ENCODE results near the gene HOXA2. TPM values are rescaled to one million over a fixed set of nuclear protein-coding genes. Genes with fewer than 3 reads are reported as not detected.

Gene HOXA2
- total RNA-seq, 1 experiment from 2014 or later: not detected

DNA sequence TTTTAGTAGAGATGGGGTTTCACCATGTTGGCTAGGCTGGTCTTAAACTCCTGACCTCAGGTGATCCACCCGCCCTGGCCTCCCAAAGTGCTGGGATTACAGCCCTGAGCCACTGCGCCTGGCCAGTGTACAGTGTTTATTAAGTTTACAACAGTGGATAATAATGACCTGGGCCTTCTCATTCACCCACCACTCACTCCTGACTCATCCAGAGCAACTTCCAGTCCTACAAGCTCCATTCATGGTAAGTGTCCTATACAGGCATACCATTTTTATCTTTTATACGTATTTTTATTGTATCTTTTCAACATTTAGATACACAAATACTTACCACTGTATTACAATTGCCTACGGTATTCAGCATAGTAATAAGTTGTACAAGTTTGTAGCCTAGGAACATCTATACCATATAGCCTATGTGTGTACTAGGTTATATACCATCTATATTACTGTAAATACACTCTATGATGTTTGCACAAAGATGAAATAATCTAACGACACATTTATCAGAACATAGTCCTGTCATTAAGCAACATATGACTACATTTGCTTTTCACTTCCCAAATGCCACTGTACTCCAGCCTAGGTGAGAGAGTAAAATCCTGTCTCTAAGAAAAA, 23.8 kb downstream of the HOXA2 start:
- no peak for DNase-seq (ENCODE audit: low spot score)

DNA sequence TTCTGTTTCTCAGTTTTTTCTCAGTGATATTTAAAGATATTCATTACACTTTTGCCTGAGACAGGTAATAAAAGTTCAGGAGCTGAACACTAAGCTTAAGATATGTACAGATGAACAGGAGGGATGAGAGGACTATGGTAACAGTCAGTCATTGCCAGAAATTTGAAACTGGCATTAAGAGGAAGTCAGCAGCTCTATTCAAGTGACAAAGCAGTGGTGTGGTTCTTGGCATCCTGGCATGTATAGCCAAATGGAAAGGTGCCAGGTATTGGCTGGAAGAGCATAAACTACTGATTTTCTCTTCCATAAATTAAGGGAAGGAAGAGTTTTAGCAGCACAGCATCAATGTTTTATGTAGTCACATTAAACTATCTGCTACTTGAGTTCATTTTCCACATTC, 29.4 kb downstream of the HOXA2 start:
- DNase-seq (ENCODE audit: low spot score): peak; percentile 35

DNA sequence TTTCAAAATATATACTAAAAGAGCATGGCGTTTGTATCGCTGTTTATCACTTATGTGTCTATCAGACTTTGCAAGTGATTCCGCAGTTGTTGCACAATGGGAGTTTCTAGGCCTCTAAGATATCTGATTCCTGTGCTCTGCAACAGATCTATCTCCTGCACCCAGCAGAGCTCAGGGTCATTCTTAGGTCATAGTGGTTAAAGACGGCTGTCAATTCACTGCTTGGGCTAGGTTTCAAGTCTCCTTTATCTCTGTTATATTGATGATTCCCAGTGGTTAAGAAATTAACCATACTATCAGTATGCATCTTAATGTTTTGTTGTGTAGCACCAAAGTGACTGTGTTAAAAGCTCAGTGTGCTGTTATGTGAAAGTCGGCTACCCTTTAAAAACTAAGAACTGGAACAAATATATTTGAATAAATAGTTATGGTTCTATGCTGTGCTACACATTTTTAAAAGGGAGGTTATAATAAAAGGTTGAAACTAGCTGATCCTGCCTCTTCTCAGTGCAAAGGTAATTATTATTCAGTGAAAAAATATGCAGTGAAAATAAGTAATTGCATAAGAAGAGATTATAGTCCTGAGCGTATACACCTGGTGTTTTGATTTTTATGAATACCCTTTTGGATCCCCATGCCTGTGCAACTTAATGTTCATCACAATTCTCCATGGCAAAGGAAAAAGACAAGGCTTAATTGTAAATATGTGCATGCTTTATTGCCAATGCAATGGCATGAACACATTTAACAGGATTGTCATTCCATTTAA, 30.7 kb downstream of the HOXA2 start:
- no peak for DNase-seq (ENCODE audit: low spot score)

DNA sequence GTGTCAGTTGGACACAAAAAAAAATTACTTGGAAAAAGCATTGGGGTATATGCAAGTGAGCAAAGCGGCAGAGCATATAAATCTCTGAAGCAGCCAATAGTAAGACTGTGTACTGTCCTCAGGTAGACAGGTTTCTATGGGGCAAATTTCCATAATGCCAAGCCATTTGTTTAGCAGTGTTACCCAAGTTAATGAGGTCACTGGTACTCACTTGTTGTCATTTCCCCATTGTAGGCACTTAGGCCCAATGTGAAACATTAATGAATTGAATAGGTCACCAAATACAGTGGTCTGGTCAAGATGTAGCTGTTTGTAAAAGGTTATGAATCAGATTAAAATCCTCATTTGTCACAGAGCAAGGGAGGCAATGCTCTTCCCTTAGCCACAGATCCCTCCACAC, 34.2 kb downstream of the HOXA2 start:
- no peak for DNase-seq (ENCODE audit: low spot score)

DNA sequence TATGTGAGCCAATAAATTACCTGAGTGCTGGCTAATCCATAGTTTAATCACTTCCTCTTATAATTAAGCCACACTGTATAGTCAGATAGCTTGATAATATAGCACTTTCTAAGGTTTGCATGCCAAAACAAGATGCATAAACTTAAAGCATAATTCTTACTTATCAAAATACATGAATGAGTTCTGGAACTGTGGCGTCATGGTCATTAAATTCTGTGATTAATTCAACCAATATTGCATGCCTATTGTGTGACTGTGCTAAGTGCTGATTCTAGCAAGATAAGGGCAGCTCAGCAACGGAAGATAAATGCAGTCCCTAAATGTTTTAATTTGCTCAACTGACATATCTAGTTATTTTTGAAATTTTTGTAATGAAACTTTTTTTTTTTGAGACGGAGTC, 36.3 kb downstream of the HOXA2 start:
- DNase-seq (ENCODE audit: low spot score): peak; percentile 92

DNA sequence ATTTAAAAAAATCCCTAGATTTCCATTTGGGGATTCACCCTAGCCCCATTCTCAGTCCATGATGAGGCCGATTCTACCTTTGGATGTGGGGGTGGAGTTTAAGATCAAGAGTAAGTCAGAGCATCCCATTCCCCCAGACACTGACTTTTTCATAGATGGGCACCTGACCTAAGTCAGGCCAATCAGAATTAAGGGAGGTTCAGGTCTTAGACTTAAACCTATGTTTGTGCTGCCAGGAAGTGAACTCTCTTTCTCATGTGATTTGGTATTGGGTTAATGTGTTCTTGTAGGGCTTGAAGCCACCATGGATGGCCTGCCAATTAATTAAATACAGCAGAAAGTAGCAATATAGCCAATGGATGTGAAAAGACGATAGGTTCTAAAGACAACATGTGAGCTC, 36.8 kb downstream of the HOXA2 start:
- DNase-seq (ENCODE audit: low spot score): no peak

DNA sequence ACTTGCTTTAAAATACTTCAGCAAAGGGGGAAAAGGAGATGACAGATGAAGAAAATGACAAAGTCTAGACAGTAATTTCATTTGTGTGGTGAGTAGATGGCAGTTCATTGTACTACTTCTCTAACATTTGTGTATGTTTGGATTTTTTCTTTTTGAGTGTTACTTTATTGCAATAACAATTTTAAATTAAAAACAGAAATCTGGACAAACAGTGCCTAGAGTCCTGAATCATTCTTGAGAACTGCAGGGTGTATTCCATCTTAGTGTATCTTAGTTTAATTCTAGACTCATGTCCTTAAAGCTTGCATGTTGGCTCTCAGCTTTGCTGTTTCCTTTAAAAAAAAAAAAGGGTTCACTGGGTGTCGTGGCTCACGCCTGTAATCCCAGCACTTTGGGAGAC, 37.8 kb downstream of the HOXA2 start:
- DNase-seq (ENCODE audit: low spot score): no peak

DNA sequence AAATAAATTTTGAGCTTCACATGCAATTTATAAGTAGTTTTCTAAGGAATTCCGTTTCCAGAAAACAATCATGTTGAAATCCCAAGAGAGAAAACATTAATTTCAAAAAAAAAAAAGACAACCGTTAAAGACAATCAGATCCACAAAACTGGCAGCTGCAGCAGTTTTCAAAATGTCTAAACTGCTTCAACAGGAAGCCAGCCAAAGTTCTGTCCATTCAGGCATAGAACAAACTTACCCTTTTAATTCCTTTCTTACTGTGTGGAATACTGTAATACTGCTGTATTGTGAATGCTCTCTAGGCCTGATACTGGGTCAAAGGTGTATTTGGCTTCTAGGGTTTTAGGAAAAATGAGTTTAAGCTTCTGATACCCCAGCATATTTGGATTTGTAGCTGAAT, 38.3 kb downstream of the HOXA2 start:
- DNase-seq (ENCODE audit: low spot score): no peak

DNA sequence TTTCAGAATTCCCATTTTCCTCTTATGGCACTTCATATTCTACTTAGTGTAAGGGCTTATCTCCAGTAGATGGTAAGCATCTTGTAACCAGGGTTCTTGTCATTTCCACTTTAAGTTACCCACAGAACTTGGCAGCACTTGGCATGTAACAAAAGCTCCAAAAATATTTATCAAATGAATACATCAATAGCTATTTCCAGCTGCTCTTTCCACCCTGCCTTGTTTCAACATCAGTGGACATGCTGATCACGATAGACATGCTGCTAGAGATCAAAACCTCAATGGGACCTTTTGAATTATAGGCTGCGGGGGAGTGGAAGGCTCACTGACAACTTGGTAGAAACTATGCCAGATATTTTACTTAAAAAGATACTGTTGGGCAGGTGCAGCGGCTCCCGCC, 39.5 kb downstream of the HOXA2 start:
- no peak for DNase-seq (ENCODE audit: low spot score)

DNA sequence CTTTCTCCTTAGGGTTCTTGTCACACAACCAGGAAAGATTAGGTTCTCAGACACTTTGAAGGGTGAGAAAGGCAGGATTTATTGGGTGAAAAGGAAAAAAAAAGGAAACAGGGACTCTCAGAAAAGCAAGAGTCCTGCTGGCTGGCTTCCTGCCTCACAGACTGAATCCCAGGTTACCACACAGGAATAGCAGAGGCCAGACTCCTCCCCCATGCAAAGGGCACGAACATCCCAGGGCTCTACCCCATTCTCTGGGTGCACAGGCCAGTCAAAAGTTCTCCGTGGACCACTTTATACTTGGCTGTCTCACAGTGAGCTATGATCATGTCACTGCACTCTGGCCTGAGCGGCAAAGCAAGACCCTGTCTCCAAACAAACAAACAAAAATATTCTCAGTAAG, 49.3 kb downstream of the HOXA2 start:
- no peak for DNase-seq (ENCODE audit: low spot score)

DNA sequence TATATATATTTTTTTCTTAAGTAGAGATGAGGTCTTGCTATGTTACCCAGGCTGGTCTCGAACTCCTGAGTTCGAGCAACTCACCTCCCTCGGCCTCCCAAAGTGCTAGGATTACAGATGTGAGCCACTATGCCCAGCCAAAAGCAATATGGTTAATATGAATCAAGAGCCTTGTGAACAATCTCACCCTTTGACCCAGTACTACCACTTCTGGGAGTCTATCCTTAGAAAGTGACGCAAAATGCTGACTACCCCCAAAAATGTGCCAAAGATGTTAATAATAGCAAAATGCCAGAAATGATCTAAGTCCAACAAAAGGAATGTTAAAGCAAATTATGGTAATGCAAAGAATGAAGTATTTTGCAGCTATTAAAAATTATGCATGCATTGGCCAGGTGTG, 51.0 kb downstream of the HOXA2 start:
- DNase-seq (ENCODE audit: low spot score): no peak

Other genes starting within 250 kb of the HOXA2 start
- 33.7 and 36.4 TPM in 2 replicates for gene SKAP2, start 238.1 kb downstream of the HOXA2 start, total RNA-seq (2014; rRNA removed; shearing (Covaris generic))
- 0.34 TPM in 1 of 2 replicates, not detected in the other for gene HOXA1, start 6.7 kb downstream of the HOXA2 start, total RNA-seq (2014; rRNA removed; shearing (Covaris generic))
- gene HOXA4, start 28.1 kb upstream of the HOXA2 start, total RNA-seq (2014; rRNA removed; shearing (Covaris generic)): 2.0 and 3.4 TPM in 2 replicates
- gene HOXA5, start 41.0 kb upstream of the HOXA2 start, total RNA-seq (2014; rRNA removed; shearing (Covaris generic)): 0.98 and 1.9 TPM in 2 replicates
- 0.48 TPM in 1 of 2 replicates, not detected in the other for gene HOXA6, start 45.1 kb upstream of the HOXA2 start, total RNA-seq (2014; rRNA removed; shearing (Covaris generic))
- gene HOXA3, start 49.9 kb upstream of the HOXA2 start, total RNA-seq (2014; rRNA removed; shearing (Covaris generic)): 0.07 and 0.41 TPM in 2 replicates
- not detected in 2 replicates for gene HOXA7, start 54.0 kb upstream of the HOXA2 start, total RNA-seq (2014; rRNA removed; shearing (Covaris generic))
- gene HOXA9, start 62.9 kb upstream of the HOXA2 start, total RNA-seq (2014; rRNA removed; shearing (Covaris generic)): 74.8 and 88.6 TPM in 2 replicates
- 26.4 and 30.7 TPM in 2 replicates for gene HOXA10, start 71.6 kb upstream of the HOXA2 start, total RNA-seq (2014; rRNA removed; shearing (Covaris generic))
- gene HOXA11, start 82.5 kb upstream of the HOXA2 start, total RNA-seq (2014; rRNA removed; shearing (Covaris generic)): 1.2 TPM in 2 replicates
- 3.2 and 4.7 TPM in 2 replicates for gene HOXA13, start 97.4 kb upstream of the HOXA2 start, total RNA-seq (2014; rRNA removed; shearing (Covaris generic))
- gene EVX1, start 140.1 kb upstream of the HOXA2 start, total RNA-seq (2014; rRNA removed; shearing (Covaris generic)): not detected in 2 replicates